GM23338 (cell line): ENCODE measurements around the gene TRAPPC12. TPM values are rescaled to one million over a fixed set of nuclear protein-coding genes. Genes with fewer than 3 reads are reported as not detected.

Experiments used
- ATAC-seq: fragments of 200-7000 bp; cut with Tn5 transposase; 3 replicates; pipeline ENCODE4 v1.9.1; 2020
- DNase-seq: peaks from one replicate; pipeline ENCODE4 v3.0.0-alpha.2; 2015; ENCODE audit warnings: low spot score
- H2AFZ ChIP-seq: fragments of 200-600 bp; sonication (generic); 2 replicates; pipeline ENCODE4 v1.8.0; 2016; ENCODE audit warnings: antibody characterized with exemption, mild to moderate bottlenecking, moderate library complexity
- H3F3A ChIP-seq: fragments of 200-600 bp; sonication (generic); replicated peaks from 2 replicates; pipeline ENCODE4 v1.8.0; 2017; ENCODE audit warnings: antibody characterized with exemption, mixed run types, low read depth
- H3K27ac ChIP-seq: fragments of 200-600 bp; sonication (generic); 2 replicates; pipeline ENCODE4 v1.6.1; 2016; ENCODE audit warnings: low read depth
- H3K27me3 ChIP-seq: fragments of 200-600 bp; sonication (generic); 2 replicates; pipeline ENCODE4 v1.8.0; 2016; ENCODE audit warnings: mild to moderate bottlenecking, mixed run types, moderate library complexity; ENCODE audit not compliant: insufficient read depth
- H3K36me3 ChIP-seq: fragments of 200-600 bp; sonication (generic); 2 replicates; pipeline ENCODE4 v1.8.0; 2016; ENCODE audit warnings: mild to moderate bottlenecking; ENCODE audit not compliant: insufficient read depth
- H3K4me1 ChIP-seq: fragments of 200-600 bp; sonication (generic); 2 replicates; pipeline ENCODE4 v1.8.0; 2016; ENCODE audit warnings: mild to moderate bottlenecking, moderate library complexity; ENCODE audit not compliant: insufficient read depth
- H3K4me2 ChIP-seq: fragments of 200-600 bp; sonication (generic); 2 replicates; pipeline ENCODE4 v1.7.1; 2017; ENCODE audit warnings: mixed run types
- H3K4me3 ChIP-seq: fragments of 200-600 bp; sonication (generic); 2 replicates; pipeline ENCODE4 v1.6.1; 2016; ENCODE audit warnings: mixed run types
- H3K79me2 ChIP-seq: fragments of 200-600 bp; sonication (generic); replicated peaks from 2 replicates; pipeline ENCODE4 v1.8.0; 2017; ENCODE audit warnings: mild to moderate bottlenecking; ENCODE audit not compliant: insufficient read depth
- H3K9me2 ChIP-seq: fragments of 200-600 bp; sonication (generic); 2 replicates; pipeline ENCODE4 v1.8.0; 2017; ENCODE audit not compliant: insufficient read depth
- H4K20me1 ChIP-seq: fragments of 200-600 bp; sonication (generic); replicated peaks from 2 replicates; pipeline ENCODE4 v1.8.0; 2017; ENCODE audit warnings: mild to moderate bottlenecking; ENCODE audit not compliant: insufficient read depth
- H3K27ac Mint-ChIP-seq: 2 replicates; pipeline ENCODE4 v1.8.0; 2020; ENCODE audit warnings: inconsistent platforms, mild to moderate bottlenecking, moderate library complexity, mixed read lengths
- H3K27me3 Mint-ChIP-seq: 3 replicates; pipeline ENCODE4 v1.8.0; 2022; ENCODE audit warnings: low read depth, mild to moderate bottlenecking, moderate library complexity, mixed read lengths, inconsistent platforms; ENCODE audit not compliant: insufficient read depth, poor library complexity
- H3K36me3 Mint-ChIP-seq: 3 replicates; pipeline ENCODE4 v1.8.0; 2021; ENCODE audit warnings: low read depth, mild to moderate bottlenecking, inconsistent platforms, moderate library complexity, mixed read lengths
- H3K4me1 Mint-ChIP-seq: 3 replicates; pipeline ENCODE4 v1.8.0; 2020; ENCODE audit warnings: mild to moderate bottlenecking, inconsistent platforms, mixed read lengths
- H3K4me3 Mint-ChIP-seq: 3 replicates; pipeline ENCODE4 v1.8.0; 2021; ENCODE audit warnings: moderate library complexity, mild to moderate bottlenecking, inconsistent platforms, mixed read lengths
- H3K9me3 Mint-ChIP-seq: 3 replicates; pipeline ENCODE4 v1.8.0; 2020; ENCODE audit warnings: moderate library complexity, mild to moderate bottlenecking, inconsistent platforms, mixed read lengths
- CREB1 ChIP-seq: fragments of 250-450 bp; sonication (Bioruptor Pico); IDR thresholded peaks from 2 replicates; pipeline ENCODE4 v1.5.0; 2020; ENCODE audit warnings: low read depth, mild to moderate bottlenecking, moderate library complexity
- EZH2 ChIP-seq: fragments of 200-600 bp; sonication (generic); IDR thresholded peaks from one replicate; pipeline ENCODE4 v1.8.0; 2017; ENCODE audit warnings: antibody characterized with exemption, mild to moderate bottlenecking, low read depth; ENCODE audit not compliant: unreplicated experiment
- EZH2phosphoT487 ChIP-seq: fragments of 200-600 bp; sonication (generic); IDR thresholded peaks from one replicate; pipeline ENCODE4 v1.8.1; 2018; ENCODE audit warnings: antibody characterized with exemption; ENCODE audit not compliant: unreplicated experiment
- JUNB ChIP-seq: IDR thresholded peaks from one replicate; pipeline ENCODE4 v1.6.1; 2016; ENCODE audit warnings: antibody characterized with exemption; ENCODE audit not compliant: unreplicated experiment
- NANOG ChIP-seq: IDR thresholded peaks from 2 replicates; pipeline ENCODE4 v1.6.1; 2016; ENCODE audit warnings: antibody characterized with exemption, borderline replicate concordance
- STAT1 ChIP-seq: IDR thresholded peaks from one replicate; pipeline ENCODE4 v1.6.1; 2016; ENCODE audit warnings: antibody characterized with exemption; ENCODE audit not compliant: unreplicated experiment
- ZNF331 ChIP-seq: fragments of 250-450 bp; sonication (Bioruptor Pico); IDR thresholded peaks from 2 replicates; pipeline ENCODE4 v1.5.0; 2020; ENCODE audit warnings: low read depth, mild to moderate bottlenecking, moderate library complexity
- polyA plus RNA-seq: library from polyadenylated mRNA; unstranded; fragments of >200 nt; fragmentation: Nextera tagmentation; extraction: Ambion mirVana; gene quantifications from 2 replicates; pipeline ENCODE4 v1.2.1, GENCODE V29; 2016
- total RNA-seq: library from RNA; depleted of rRNA; stranded (reverse); fragments of >200 nt; shearing (Covaris generic); gene quantifications from 2 replicates; pipeline ENCODE4 v1.2.3, GENCODE V29; 2014
- TF ChIP-seq, protein P1 (sequence below), 2 experiments: fragments of 200-600 bp in 1 of 2; sonication (generic) in 1 of 2; conservative IDR thresholded peaks; 2 replicates each; pipeline versions ENCODE4 v1.5.1 to v1.6.1; 2016 to 2017; ENCODE audit warnings: antibody characterized with exemption in 2 of 2, low read depth in 2 of 2, mild to moderate bottlenecking in 2 of 2, moderate library complexity in 1 of 2
- TF ChIP-seq, protein P2 (sequence below): IDR thresholded peaks from one replicate; pipeline ENCODE4 v1.6.1; 2018; ENCODE audit warnings: antibody characterized with exemption; ENCODE audit not compliant: unreplicated experiment

The TRAPPC12 gene
- total and polyA plus RNA-seq, 2 experiments from 2014 or later, result 48.9 to 57.7 TPM

DNA sequence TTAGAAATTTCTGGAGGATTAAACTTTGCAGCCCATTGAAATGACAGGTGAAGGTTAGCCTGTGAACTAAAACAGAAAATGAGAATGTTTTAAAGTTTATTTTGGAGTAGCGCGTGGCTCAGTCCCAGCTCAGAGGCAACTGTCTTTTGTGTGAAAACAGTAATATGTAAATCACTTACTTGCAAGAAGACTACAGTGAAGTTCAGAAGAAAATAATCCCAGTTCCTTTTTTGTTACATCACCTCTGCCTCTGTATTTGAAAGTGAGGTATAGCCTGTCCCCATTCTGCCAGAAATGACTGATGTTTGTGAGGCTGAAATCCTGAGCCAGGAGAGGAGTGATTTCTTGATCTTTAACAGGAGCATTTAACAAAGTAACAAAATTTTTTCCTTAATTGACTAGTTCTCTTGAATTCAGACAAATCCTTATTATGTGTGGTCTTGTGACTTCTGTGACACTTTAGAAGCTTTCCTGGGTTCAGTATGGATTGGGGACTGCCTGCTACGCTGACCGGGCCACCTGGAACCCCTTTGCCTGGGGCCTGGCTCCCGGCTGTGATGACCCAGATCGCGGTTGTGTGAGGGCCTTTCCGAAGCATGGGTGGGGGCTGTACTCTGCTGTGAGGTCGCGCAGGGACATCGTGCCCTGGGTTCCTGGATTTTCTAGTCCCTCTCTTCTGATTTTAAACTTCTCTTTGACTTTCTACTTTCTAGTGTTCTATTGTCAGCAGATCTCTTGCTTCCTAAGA is 24.3 kb downstream of the TRAPPC12 start (continued):
- TF ChIP-seq, protein P1, sequence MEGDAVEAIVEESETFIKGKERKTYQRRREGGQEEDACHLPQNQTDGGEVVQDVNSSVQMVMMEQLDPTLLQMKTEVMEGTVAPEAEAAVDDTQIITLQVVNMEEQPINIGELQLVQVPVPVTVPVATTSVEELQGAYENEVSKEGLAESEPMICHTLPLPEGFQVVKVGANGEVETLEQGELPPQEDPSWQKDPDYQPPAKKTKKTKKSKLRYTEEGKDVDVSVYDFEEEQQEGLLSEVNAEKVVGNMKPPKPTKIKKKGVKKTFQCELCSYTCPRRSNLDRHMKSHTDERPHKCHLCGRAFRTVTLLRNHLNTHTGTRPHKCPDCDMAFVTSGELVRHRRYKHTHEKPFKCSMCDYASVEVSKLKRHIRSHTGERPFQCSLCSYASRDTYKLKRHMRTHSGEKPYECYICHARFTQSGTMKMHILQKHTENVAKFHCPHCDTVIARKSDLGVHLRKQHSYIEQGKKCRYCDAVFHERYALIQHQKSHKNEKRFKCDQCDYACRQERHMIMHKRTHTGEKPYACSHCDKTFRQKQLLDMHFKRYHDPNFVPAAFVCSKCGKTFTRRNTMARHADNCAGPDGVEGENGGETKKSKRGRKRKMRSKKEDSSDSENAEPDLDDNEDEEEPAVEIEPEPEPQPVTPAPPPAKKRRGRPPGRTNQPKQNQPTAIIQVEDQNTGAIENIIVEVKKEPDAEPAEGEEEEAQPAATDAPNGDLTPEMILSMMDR (conservative IDR thresholded peaks at IDR 0.05; ENCODE audit: low read depth in 2 of 2), result no peak
- TF ChIP-seq EZH2phosphoT487 (no peak), ZNF331 (CRISPR knock-in tag) (no peak), NANOG (no peak), CREB1 (CRISPR knock-in tag) (no peak), STAT1 (no peak)
- TF ChIP-seq, protein P2, sequence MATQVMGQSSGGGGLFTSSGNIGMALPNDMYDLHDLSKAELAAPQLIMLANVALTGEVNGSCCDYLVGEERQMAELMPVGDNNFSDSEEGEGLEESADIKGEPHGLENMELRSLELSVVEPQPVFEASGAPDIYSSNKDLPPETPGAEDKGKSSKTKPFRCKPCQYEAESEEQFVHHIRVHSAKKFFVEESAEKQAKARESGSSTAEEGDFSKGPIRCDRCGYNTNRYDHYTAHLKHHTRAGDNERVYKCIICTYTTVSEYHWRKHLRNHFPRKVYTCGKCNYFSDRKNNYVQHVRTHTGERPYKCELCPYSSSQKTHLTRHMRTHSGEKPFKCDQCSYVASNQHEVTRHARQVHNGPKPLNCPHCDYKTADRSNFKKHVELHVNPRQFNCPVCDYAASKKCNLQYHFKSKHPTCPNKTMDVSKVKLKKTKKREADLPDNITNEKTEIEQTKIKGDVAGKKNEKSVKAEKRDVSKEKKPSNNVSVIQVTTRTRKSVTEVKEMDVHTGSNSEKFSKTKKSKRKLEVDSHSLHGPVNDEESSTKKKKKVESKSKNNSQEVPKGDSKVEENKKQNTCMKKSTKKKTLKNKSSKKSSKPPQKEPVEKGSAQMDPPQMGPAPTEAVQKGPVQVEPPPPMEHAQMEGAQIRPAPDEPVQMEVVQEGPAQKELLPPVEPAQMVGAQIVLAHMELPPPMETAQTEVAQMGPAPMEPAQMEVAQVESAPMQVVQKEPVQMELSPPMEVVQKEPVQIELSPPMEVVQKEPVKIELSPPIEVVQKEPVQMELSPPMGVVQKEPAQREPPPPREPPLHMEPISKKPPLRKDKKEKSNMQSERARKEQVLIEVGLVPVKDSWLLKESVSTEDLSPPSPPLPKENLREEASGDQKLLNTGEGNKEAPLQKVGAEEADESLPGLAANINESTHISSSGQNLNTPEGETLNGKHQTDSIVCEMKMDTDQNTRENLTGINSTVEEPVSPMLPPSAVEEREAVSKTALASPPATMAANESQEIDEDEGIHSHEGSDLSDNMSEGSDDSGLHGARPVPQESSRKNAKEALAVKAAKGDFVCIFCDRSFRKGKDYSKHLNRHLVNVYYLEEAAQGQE, result no peak

DNA sequence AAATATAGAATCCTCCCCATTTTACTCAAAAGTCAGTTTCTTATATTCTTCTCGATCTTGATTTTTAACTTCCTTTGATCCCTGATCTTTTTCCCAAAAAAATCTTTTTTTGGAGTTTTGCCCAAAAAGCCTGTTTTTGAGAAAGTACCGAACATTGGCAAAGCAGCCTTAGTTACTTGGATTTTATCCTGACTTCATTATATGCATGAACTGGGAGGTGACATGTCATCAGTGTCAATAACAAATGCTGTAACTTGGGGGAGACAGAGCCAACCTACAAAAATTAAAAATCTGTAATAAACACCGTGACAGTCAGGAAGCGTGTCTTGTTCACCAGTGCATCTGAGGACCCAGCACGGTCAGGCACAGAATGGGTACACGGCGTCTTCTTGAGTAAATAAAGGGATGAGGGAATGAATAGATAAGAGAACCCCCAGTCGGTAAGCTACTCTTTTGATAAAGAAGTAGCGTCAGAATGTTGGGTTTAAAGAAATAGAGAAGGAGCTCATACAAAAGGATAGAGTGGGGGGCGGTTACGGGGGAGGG is 24.9 kb downstream of the TRAPPC12 start:
- ATAC-seq (no peak), DNase-seq (no peak)
- H3K4me1 ChIP-seq, result peaks cover under 1% of the 10 kb centered on the region
- no peaks in the 10 kb centered on the region for H3K9me2 ChIP-seq
- Mint-ChIP-seq H3K4me3 (no peak overlapping the region), H3K27ac (no peak overlapping the region), H3K4me1 (peaks cover 11% of the 10 kb centered on the region), H3K36me3 (peaks cover 27% of the 10 kb centered on the region), H3K9me3 (no peaks in the 10 kb centered on the region), H3K27me3 (peaks cover 8% of the 10 kb centered on the region)
- H3F3A ChIP-seq, result no peaks in the 10 kb centered on the region
- no peaks in the 10 kb centered on the region for H3K27me3 ChIP-seq
- H3K4me2 ChIP-seq, result no peak overlapping the region
- H3K4me3 ChIP-seq, result no peak overlapping the region
- peaks cover 11% of the 10 kb centered on the region; the same call in 1 of the 2 replicates for H3K36me3 ChIP-seq
- H3K27ac ChIP-seq, result no peak overlapping the region
- H4K20me1 ChIP-seq, result no peaks in the 10 kb centered on the region
- no peaks in the 10 kb centered on the region; the same call in 1 of the 2 replicates for H3K79me2 ChIP-seq
- H2AFZ ChIP-seq, result no peak overlapping the region
- TF ChIP-seq, protein P2, result no peak
- TF ChIP-seq EZH2 (no peak), JUNB (no peak)
